Mononuclear cell (primary cell): ENCODE measurements around the gene FKBP8. TPM values are rescaled to one million over a fixed set of nuclear protein-coding genes. Genes with fewer than 3 reads are reported as not detected.
"Not testable (repeated sequence)": the region's sequence is repeated elsewhere in the genome, so short reads cannot be mapped to it uniquely, and the experiment has no call there.

Experiments
- H3K27me3 ChIP-seq: 2 replicates; pipeline ENCODE4 v1.6.0; 2011; ENCODE audit warnings: low read length, control low read depth; ENCODE audit not compliant: insufficient read depth
- H3K4me1 ChIP-seq: 2 replicates; pipeline ENCODE4 v1.5.1; 2011; ENCODE audit warnings: mild to moderate bottlenecking, low read length, control low read depth; ENCODE audit not compliant: insufficient read depth
- H3K4me3 ChIP-seq: 2 replicates; pipeline ENCODE4 v1.5.1; 2011; ENCODE audit warnings: mild to moderate bottlenecking, low read length, moderate library complexity
- H3K9me3 ChIP-seq: 2 replicates; pipeline ENCODE4 v1.5.1; 2011; ENCODE audit warnings: low read depth, mild to moderate bottlenecking, control low read depth, low read length
- total RNA-seq: library from RNA; depleted of rRNA; stranded (reverse); fragments of >200 nt; gene quantifications from one replicate; pipeline ENCODE4 v1.2.3, GENCODE V29; 2012

FKBP8 gene
- total RNA-seq, 1 donor, result 169 TPM

DNA sequence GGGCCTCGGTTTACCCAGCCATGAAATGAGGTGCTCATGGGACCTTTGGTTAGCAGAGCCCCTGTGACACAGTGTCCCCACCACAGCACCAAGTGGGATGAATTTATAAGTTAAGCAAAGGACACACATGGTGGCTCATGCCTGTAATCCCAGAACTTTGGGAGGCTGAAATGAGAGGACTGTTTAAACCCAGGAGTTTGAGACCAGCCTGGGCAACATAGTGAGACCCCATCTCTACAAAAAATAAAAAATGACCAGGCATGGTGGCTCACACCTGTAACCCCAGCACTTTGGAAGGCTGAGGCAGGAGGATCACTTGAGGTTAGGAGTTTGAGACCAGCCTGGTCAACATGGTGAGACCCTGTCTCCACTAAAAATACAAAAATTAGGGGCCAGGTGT, 3.2 kb downstream of the FKBP8 start:
- not testable (repeated sequence) for H3K9me3 ChIP-seq, H3K27me3 ChIP-seq, H3K4me3 ChIP-seq
- peaks cover 25% of the 10 kb centered on the region for H3K4me1 ChIP-seq

DNA sequence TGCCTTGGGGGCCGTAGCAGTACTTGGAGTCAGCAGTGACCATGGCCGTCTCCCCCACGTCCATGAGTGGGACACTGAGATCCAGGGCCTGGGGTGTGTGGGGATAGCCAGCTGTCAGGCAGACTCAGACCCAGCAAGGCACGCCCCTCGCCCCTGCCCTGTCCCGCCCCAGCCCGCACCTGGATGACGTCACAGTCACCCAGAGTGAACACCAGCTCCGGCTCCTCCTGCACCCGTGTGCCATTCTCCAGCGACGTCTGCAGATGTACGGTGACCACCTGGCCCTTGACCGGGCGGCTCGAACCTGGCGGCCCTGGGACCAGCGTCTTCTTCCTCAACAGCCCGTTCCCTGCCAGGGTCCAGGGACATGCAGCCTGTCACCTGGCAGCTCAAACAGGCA, 4.0 kb downstream of the FKBP8 start:
- H3K4me1 ChIP-seq, result peaks cover 19% of the 10 kb centered on the region
- no peaks in the 10 kb centered on the region for H3K27me3 ChIP-seq
- H3K4me3 ChIP-seq, result no peak overlapping the region
- no peaks in the 10 kb centered on the region for H3K9me3 ChIP-seq

DNA sequence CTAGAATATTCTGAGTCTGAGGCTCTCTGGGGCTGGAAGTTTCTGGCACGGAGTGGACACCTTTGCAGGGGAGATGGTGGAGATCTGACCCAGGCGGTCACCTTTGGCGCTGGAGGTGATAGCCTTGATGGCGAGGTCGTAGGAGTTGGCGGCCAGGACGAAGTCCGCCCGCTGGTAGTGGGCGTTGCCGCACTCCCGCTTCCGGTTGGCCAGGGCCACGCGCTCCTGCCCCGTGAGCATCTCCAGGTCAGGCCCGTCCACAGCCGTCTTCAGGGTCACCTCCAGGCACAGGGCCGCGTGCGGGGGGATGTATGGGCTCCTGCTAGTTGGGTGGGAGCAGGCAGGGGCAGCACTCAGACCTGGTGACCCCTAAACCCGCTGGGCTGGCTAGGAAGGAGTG, 5.3 kb downstream of the FKBP8 start:
- no peak overlapping the region for H3K4me3 ChIP-seq
- H3K9me3 ChIP-seq, result no peaks in the 10 kb centered on the region
- H3K27me3 ChIP-seq, result no peaks in the 10 kb centered on the region
- peaks cover 12% of the 10 kb centered on the region for H3K4me1 ChIP-seq

DNA sequence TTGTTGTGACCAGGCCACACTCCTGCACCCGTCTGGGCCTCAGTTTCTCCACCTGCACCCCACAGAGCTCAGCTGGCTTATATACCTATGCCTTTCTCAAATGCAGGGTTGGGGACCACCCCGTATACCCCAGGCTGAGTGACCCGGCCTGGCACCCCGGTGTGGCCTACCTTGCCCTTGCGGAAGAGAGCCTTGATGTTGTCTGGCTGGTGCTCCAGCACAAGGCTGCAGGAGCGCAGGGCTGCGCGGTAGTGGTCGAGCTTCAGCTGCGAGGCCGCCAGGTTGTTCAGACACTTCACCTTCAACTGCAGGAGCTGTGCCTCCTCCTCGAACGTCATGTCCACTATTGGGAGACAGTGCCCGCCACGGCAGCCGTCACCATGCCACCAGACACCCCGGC, 5.9 kb downstream of the FKBP8 start:
- H3K27me3 ChIP-seq, result no peaks in the 10 kb centered on the region
- peaks cover 10% of the 10 kb centered on the region for H3K4me1 ChIP-seq
- no peak overlapping the region for H3K4me3 ChIP-seq

DNA sequence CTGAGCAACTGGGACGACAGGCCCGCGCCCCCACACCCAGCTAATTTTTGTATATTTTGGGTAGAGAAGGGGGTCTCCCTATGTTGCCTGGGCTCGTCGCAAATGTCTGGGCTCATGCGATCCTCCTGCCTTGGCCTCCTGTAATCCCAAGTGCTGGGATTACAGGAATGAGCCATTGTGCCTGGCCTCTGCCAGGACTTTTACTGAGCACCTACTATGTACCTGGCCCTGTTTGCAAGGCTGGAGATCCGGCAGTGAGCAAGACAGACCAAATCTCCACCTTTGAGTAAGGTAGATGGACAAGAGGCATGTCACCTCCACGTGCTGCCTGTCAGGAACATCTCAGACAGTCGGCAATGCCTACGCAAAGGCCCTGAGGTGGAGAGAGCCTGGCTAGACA, 6.9 kb downstream of the FKBP8 start:
- Histone ChIP-seq H3K27me3 (no peaks in the 10 kb centered on the region), H3K4me3 (no peak overlapping the region), H3K9me3 (no peaks in the 10 kb centered on the region), H3K4me1 (no peaks in the 10 kb centered on the region)

More for the DNA sequence above, 5.9 kb downstream of the FKBP8 start:
- no peaks in the 10 kb centered on the region for H3K9me3 ChIP-seq

DNA sequence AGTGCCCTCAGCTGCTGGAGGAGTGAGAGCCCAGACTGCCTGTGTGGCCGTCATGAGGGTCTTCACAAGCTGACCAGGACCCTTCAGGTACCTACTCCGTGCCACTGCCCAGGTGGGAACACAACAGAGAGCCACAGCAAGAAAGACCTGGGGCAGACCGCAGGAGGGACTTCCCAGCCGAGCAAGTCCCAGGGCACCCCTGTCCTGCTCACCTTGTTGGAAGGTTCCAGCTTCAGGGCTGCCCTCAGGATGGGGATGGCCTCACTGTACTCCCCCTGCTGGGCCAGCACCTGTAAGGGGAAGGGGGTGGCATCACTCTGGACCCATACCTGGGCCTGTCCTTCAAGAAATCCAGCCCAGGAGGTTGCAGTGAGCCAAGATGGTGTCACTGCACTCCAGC, 10.3 kb downstream of the FKBP8 start:
- H3K9me3 ChIP-seq, result no peaks in the 10 kb centered on the region
- H3K27me3 ChIP-seq, result no peaks in the 10 kb centered on the region
- H3K4me1 ChIP-seq, result no peaks in the 10 kb centered on the region
- no peak overlapping the region for H3K4me3 ChIP-seq

DNA sequence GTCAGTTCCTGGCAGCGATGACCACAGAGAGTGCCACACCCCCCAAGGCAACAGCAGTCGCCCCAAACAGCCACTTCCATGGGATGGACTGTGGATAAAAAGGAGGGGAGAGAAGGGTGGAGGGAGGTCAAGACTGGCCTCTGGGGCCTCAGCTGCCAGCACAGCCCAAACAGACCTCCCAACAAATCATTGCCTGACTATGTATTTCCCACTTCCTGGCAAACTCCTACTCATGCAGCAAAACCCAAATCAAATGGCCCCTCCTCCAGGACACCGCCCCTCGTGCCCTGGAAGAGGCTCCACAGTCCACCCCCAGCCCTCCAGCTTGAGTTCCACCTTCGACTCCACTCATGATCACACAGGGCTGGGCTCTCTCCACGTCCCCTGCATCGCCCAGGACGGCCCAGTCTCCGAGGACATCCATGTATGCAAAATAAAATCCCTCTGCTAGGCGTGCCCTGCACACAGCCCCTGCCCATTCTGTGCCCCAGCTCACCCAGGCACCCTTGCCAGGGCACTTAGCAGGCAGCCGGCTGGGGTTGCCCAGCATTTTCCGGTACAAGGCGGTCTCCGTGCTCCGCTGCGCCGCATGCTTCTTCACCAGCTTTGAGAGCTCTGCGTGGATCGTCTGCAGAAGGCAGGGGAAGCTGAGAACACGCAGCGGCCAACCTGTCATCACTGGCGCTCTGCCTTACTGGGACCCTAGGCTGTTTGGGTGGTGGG, 11.0 kb downstream of the FKBP8 start:
- Histone ChIP-seq H3K27me3 (no peaks in the 10 kb centered on the region), H3K4me1 (no peaks in the 10 kb centered on the region), H3K4me3 (no peak overlapping the region), H3K9me3 (no peaks in the 10 kb centered on the region)

DNA sequence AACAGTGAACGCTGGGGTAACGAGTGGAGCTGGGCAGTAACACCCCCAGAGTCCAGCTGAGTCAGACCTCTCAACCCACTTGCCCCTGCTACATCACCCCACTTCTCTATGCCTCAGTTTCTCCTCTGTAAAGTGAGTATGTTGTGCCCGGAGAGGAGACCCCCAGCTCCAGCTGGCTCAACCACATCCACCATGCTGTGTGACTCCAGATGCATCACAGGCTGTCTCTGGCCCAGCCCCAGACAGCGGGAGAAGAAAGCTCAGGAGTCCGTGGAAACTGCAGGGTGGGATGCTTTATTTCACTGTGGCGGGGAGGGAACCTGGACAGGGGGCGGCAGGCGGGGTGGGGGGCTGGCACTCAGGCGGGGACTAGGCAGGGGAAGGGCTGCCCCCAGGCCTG, 11.9 kb downstream of the FKBP8 start:
- Histone ChIP-seq H3K9me3 (no peaks in the 10 kb centered on the region), H3K27me3 (no peaks in the 10 kb centered on the region), H3K4me1 (no peaks in the 10 kb centered on the region), H3K4me3 (no peak overlapping the region)

DNA sequence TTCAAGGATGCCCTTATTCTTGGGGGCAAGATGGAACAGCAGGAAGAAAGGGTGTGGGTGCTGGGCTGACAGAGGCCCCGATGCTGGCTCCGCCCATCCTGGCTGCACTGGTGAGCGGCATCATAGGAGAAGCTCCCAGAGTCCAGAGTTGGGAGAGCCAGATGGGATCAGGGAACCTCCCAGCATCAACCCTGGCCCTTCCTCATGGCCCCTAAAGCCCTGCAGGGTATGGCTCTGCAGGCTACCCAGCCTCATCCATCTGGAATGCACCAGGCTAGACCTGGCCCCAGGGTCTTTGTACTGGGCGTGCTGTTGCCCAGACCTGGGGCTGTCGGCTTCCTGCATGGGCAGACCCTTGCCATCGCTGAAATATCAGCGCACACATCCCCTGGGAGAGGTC, 13.6 kb downstream of the FKBP8 start:
- no peaks in the 10 kb centered on the region for H3K27me3 ChIP-seq
- no peak overlapping the region for H3K4me3 ChIP-seq
- H3K4me1 ChIP-seq, result no peaks in the 10 kb centered on the region
- no peaks in the 10 kb centered on the region for H3K9me3 ChIP-seq

DNA sequence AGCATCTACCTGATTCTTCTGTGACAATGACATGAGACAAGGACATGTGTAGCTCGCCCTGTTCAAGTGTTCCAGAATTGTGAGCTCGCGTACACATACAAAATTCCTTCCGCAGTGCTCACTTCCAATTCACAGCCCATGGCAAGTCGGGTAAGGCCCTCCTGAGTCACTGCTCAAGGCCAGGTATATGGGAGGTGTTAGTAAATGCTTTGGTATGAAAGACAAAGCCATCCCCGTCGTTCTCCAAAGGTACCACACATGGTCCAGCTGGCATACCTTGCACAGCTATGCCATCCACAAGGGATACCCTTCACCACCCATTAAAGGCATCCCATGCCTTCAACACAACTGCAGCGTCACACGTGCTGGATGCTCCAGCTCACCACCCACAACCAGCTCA, 17.1 kb downstream of the FKBP8 start:
- peaks cover 6% of the 10 kb centered on the region for H3K4me1 ChIP-seq
- H3K9me3 ChIP-seq, result no peaks in the 10 kb centered on the region
- no peak overlapping the region for H3K4me3 ChIP-seq
- no peaks in the 10 kb centered on the region for H3K27me3 ChIP-seq

DNA sequence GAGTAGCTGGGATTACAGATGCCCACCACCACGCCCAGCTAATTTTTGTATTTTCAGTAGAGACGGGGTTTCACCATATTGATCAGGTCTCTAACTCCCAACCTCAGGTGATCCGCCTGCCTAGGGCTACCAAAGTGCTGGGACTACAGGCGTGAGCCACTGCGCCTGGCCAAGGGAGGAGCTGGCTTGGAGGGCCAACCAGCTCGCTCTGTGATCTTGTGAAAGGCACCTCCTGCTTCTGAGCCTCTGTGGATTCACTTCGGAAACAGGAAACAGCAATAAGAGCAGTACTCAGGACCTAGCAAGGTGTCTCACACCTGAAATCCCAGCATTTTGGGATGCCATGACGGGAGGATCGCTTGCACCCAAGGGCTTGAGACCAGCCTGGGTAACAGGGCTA, 19.5 kb downstream of the FKBP8 start:
- no peak overlapping the region for H3K4me3 ChIP-seq
- peaks cover 22% of the 10 kb centered on the region for H3K4me1 ChIP-seq
- H3K9me3 ChIP-seq, result no peaks in the 10 kb centered on the region
- no peaks in the 10 kb centered on the region for H3K27me3 ChIP-seq

DNA sequence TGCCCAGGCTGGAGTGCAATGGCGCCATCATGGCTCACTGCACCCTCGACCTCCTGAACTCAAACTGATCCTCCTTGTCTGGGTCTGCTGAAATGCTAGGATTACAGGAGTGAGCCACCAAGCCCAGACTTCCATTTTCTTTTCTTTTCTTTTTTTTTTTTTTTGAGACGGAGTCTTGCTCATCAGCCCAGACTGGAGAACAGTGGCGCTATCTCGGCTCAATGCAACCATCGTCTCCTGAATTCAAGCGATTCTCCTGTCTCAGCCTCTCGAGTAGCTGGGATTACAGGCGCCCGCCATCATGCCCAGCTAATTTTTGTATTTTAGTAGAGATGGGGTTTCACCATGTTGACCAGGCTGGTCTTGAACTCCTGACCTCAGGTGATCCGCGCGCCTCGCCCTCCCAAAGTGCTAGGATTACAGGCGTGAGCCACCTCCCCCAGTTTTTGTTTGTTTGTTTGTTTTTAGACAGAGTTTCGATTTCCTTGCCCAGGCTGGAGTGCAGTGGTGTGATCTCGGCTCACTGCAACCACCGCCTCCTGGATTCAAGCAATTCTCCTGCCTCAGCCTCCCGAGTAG, 20.4 kb downstream of the FKBP8 start:
- not testable (repeated sequence) for H3K9me3 ChIP-seq, H3K4me3 ChIP-seq

DNA sequence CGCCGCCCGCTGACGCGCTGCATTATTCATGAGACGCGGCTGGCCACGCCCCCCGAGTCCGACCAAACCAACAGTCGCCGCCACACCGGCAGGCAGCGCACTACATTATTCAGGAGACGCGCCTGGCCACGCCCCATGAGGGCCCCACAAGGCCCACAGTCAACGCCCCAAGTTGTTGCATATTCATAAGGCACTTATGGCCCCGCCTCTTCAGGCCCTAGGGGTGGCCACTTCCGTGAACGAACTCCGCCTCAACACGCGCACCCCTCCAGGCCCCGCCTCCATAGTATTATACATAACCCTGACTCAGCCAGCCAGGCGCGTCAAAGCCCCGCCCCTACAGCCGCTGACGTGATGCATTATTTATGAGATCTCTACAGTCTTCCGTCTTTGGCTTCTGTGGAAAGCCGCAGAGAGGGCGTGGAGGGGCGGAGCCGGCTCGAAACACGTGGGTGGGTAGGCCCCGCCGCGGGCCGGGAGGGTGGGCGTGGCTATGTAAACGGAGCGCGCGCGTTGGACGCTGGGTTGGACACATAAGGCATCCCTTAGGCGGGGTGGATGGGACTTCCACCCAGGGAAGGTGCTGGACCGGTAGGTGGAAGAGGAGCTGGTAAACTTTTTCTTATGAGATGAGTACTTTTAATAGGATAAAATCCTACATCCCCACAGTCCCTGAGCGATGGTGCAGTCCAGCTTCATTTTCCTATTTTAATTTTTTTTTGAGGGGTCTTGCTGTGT, 21.1 kb downstream of the FKBP8 start:
- Histone ChIP-seq H3K4me1 (peaks cover 37% of the 10 kb centered on the region), H3K4me3 (peak overlapping the region; percentile 97), H3K9me3 (no peaks in the 10 kb centered on the region), H3K27me3 (no peaks in the 10 kb centered on the region)

More for the DNA sequence above, 20.4 kb downstream of the FKBP8 start:
- H3K27me3 ChIP-seq, result not testable (repeated sequence)
- peaks cover 31% of the 10 kb centered on the region for H3K4me1 ChIP-seq

DNA sequence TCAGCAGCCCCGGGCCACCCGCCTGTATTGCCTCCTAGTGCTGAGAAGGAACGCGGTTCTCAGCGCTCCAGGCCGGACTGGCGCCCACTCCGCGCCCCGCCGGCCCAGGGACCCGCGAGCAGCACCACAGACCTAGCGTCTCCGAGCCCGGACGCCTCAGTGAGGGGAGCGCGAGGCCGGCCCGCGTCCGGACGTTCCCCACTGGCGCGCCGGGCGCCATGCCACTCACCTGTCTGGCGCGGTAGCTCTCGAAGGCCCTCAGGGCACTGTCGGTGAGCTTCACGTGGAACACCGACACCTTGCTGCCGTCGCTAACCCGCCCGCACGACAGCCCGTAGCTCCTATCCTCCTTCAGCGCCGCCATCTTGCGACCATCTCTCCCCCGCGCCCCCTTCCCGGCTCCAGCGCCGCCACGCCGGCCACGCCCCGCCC, 21.7 kb downstream of the FKBP8 start, which contains the start of gene ELL:
Gene ELL (minus strand): TSS at position 379 of the 432 bp plus-strand sequence. CDS start 15 bp downstream, at position 364.
- Histone ChIP-seq H3K27me3 (no peaks in the 10 kb centered on the region), H3K4me1 (peaks cover 40% of the 10 kb centered on the region), H3K4me3 (peak within 1 kb of the TSS; percentile 97), H3K9me3 (no peaks in the 10 kb centered on the region)

DNA sequence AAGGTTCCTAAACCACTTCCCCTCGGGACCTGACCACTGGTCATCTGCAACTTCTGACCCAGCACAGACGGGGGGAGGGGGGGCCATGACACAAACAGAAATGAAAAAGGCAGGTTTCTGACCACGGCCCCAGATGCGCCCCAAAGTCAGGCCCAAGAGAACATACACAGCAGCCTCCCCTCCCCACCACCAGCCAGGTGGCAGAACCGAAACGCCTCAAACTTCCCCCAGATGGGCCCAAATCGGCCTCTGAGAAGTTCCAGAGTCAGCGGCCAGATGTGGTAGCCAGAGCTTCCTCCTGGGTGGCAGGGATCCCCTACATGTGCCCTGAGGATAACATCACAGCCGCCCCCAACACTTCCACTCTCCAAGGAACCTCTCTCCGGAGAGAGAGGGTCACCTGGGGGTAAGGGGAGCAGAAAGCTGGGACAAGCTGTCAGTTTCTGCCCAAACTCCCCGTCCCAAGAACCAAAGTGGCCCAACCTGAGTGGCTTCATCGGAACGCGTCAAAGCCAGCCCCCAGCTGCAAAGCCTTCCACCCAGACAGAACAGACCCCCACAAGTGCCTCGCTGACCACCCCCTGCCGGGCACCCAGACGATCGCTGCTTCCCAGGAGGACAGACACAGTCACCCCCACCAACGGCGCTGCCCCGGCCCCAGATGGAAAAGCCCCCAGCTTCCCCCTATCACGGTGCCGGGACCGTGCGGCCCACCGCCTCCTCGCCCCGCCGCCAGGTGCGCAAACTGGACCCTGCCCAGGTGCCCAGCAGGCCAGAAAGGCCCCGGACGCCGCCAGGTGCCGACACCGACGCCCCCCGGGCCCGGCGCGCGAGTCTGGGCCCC, 22.3 kb downstream of the FKBP8 start:
- Histone ChIP-seq H3K4me1 (peaks cover 47% of the 10 kb centered on the region), H3K27me3 (no peaks in the 10 kb centered on the region), H3K9me3 (no peaks in the 10 kb centered on the region), H3K4me3 (peak overlapping the region; percentile 97)
